HEK293 (cell line): ENCODE data around the gene PARP3.

Source experiments
- CTCF ChIA-PET: fragments of 350-600 bp; formaldehyde crosslinking; extraction: SDS; loops from one replicate; lab custom pipeline; 2021; ENCODE audit warnings: antibody characterized with exemption; lab: Yijun Ruan, JAX
- POLR2A ChIA-PET: fragments of 300-600 bp; formaldehyde crosslinking; extraction: SDS; loops from one replicate; lab custom pipeline; 2020; ENCODE audit warnings: antibody characterized with exemption, inconsistent platforms; lab: Yijun Ruan, JAX
- H3K27ac ChIP-seq: fragments of 200-500 bp; sonication (Bioruptor generic); 2 replicates; pipeline ENCODE4 v1.5.1; 2014; ENCODE audit warnings: low read depth, low read length, control low read depth, inconsistent platforms; ENCODE audit errors: extremely low read depth
- H3K36me3 ChIP-seq, 2 experiments: fragments of 200-500 bp in 1 of 2; sonication (Bioruptor generic) in 1 of 2; 1 replicate in 1 of 2; 2 replicates in 1 of 2; pipeline ENCODE4 v1.5.1; 2014 to 2017; ENCODE audit warnings: inconsistent platforms in 2 of 2, low read length in 2 of 2; ENCODE audit not compliant: control insufficient read depth in 2 of 2, insufficient read depth in 1 of 2
- H3K4me1 ChIP-seq: fragments of 200-500 bp; sonication (Bioruptor generic); 2 replicates; pipeline ENCODE4 v1.5.1; 2014; ENCODE audit warnings: mild to moderate bottlenecking, low read length, inconsistent platforms; ENCODE audit not compliant: control insufficient read depth, insufficient read depth
- H3K4me3 ChIP-seq: 2 replicates; pipeline ENCODE4 v1.5.1; 2011; ENCODE audit warnings: low read depth, mild to moderate bottlenecking, control low read depth, low read length, moderate library complexity
- H3K9me3 ChIP-seq: fragments of 200-500 bp; sonication (Bioruptor generic); 2 replicates; pipeline ENCODE4 v1.5.1; 2014; ENCODE audit warnings: low read depth, low read length, inconsistent platforms; ENCODE audit not compliant: control insufficient read depth, insufficient read depth
- HIC1 ChIP-seq: fragments of 450-650 bp; formaldehyde crosslinking; IDR thresholded peaks from 2 replicates; pipeline ENCODE4 v1.5.1; 2016; ENCODE audit warnings: missing biosample characterization, missing genetic modification characterization
- MZF1 ChIP-seq: fragments of 450-650 bp; formaldehyde crosslinking; IDR thresholded peaks from 2 replicates; pipeline ENCODE4 v1.5.1; 2017; ENCODE audit warnings: missing biosample characterization, missing genetic modification characterization, borderline replicate concordance
- SP2 ChIP-seq: fragments of 450-650 bp; formaldehyde crosslinking; IDR thresholded peaks from 2 replicates; pipeline ENCODE4 v1.5.1; 2016; ENCODE audit warnings: missing biosample characterization, missing genetic modification characterization
- ZBTB11 ChIP-seq: fragments of 450-650 bp; formaldehyde crosslinking; conservative IDR thresholded peaks from 2 replicates; pipeline ENCODE4 v1.5.1; 2016; ENCODE audit warnings: low read depth, missing biosample characterization, missing genetic modification characterization
- ZNF280C ChIP-seq: fragments of 450-650 bp; formaldehyde crosslinking; IDR thresholded peaks from 2 replicates; pipeline ENCODE4 v1.5.1; 2016; ENCODE audit warnings: missing biosample characterization, missing genetic modification characterization
- ZNF366 ChIP-seq: fragments of 450-650 bp; formaldehyde crosslinking; conservative IDR thresholded peaks from 2 replicates; pipeline ENCODE4 v1.5.1; 2016; ENCODE audit warnings: missing biosample characterization, missing genetic modification characterization
- ZNF394 ChIP-seq: fragments of 450-650 bp; formaldehyde crosslinking; IDR thresholded peaks from 2 replicates; pipeline ENCODE4 v1.5.1; 2016; ENCODE audit warnings: missing biosample characterization, missing genetic modification characterization, mild to moderate bottlenecking, moderate library complexity, borderline replicate concordance
- ZNF501 ChIP-seq: fragments of 450-650 bp; formaldehyde crosslinking; IDR thresholded peaks from 2 replicates; pipeline ENCODE4 v1.5.1; 2016; ENCODE audit warnings: missing biosample characterization, missing genetic modification characterization
- ZNF530 ChIP-seq: fragments of 450-650 bp; formaldehyde crosslinking; IDR thresholded peaks from 2 replicates; pipeline ENCODE4 v1.5.1; 2016; ENCODE audit warnings: low read depth, missing biosample characterization, missing genetic modification characterization
- ZNF561 ChIP-seq: fragments of 450-650 bp; IDR thresholded peaks from 2 replicates; pipeline ENCODE4 v1.5.1; 2018; ENCODE audit warnings: missing biosample characterization, missing genetic modification characterization, borderline replicate concordance
- ZNF621 ChIP-seq: fragments of 450-650 bp; formaldehyde crosslinking; IDR thresholded peaks from 2 replicates; pipeline ENCODE4 v1.5.1; 2017; ENCODE audit warnings: missing biosample characterization, missing genetic modification characterization
- ZNF623 ChIP-seq: fragments of 450-650 bp; formaldehyde crosslinking; IDR thresholded peaks from 2 replicates; pipeline ENCODE4 v1.5.1; 2016; ENCODE audit warnings: missing biosample characterization, missing genetic modification characterization

Gene PARP3

GRCh38 chr3:51957520-51958205 lies 15.5 kb downstream of the PARP3 start:
- Histone ChIP-seq H3K4me1 (no peaks in the 10 kb centered on the region), H3K4me3 (no peak overlapping the region), H3K9me3 (no peaks in the 10 kb centered on the region), H3K36me3 (peaks cover 0 to 35% of the 10 kb centered on the region in 2 experiments; a peak in 1 of 3 replicates), H3K27ac (no peak overlapping the region)
- CTCF ChIA-PET = interaction anchor here (1.1 to 1.2 kb wide), 2 partner anchors 15 to 16 kb away, joined by 3 to 7 read pairs; partner anchors contain the start of genes ABHD14B and PARP3
- POLR2A ChIA-PET = interaction anchor here (1.3 kb wide), 1 partner anchor 38 kb away, joined by 3 read pairs; the partner anchor contains the start of gene RPL29
- no peak for TF ChIP-seq MZF1 (tag by site-specific recombination)
- no peak for TF ChIP-seq ZNF530
- TF ChIP-seq ZNF280C (tag by site-specific recombination) = no peak
- TF ChIP-seq ZNF621 (tag by site-specific recombination) = no peak
- no peak for TF ChIP-seq ZNF394
- TF ChIP-seq ZNF561 (tag by site-specific recombination) = no peak
- no peak for TF ChIP-seq HIC1 (tag by site-specific recombination)
- no peak for TF ChIP-seq ZNF623 (tag by site-specific recombination)
- no peak for TF ChIP-seq SP2
- TF ChIP-seq ZNF501 (tag by site-specific recombination) = no peak
- TF ChIP-seq ZBTB11 (tag by site-specific recombination) = no peak

- ChIA-PET POLR2A (no interaction called here), CTCF (interaction anchor here (1.3 to 1.4 kb wide), 2 partner anchors 15 to 17 kb away, joined by 4 read pairs; partner anchors contain the start of genes ABHD14B and RRP9)
- Histone ChIP-seq H3K36me3 (peaks cover 0 to 35% of the 10 kb centered on the region in 2 experiments; a peak in 1 of 3 replicates), H3K4me3 (no peak overlapping the region), H3K4me1 (no peaks in the 10 kb centered on the region), H3K27ac (no peak overlapping the region), H3K9me3 (no peaks in the 10 kb centered on the region)
- TF ChIP-seq ZNF530 = no peak
- TF ChIP-seq ZNF366 = 0 out of 2 replicates have a peak, but pooled peaks have one; percentile 4
Observed at GRCh38 chr3:51958603-51959521, 16.7 kb downstream of the PARP3 start.
